Right lobe of liver (tissue), 6 donors: Measurements from ENCODE around the gene MED12L. TPM values are rescaled to one million over a fixed set of nuclear protein-coding genes. Genes with fewer than 3 reads are reported as not detected.

Experiments
- ATAC-seq, 4 donors: fragments of 200-7000 bp; cut with Tn5 transposase; one replicate each; pipeline ENCODE4 v1.9.1; 2020; ENCODE audit warnings: mild to moderate bottlenecking in 4 of 4, moderate library complexity in 4 of 4
- DNase-seq, 3 donors: peaks; one replicate each; pipeline ENCODE4 v3.0.0-alpha.2; 2020
- H3K27ac ChIP-seq, 3 donors: fragments of 200-600 bp; one replicate each; pipeline ENCODE4 v1.8.0; 2022
- H3K27me3 ChIP-seq, 2 donors: fragments of 200-600 bp; one replicate each; pipeline ENCODE4 v1.8.0; 2022
- H3K36me3 ChIP-seq, 4 donors: fragments of 200-600 bp; sonication (generic) in 1 of 4; one replicate each; pipeline versions ENCODE4 v1.5.1 to v1.8.0; 2017 to 2022; ENCODE audit warnings: control low read depth in 1 of 4
- H3K4me1 ChIP-seq, 4 donors: fragments of 200-600 bp; sonication (generic) in 1 of 4; one replicate each; pipeline versions ENCODE4 v1.5.1 to v1.8.0; 2017 to 2022; ENCODE audit warnings: control low read depth in 1 of 4
- H3K4me3 ChIP-seq, 3 donors: fragments of 200-600 bp; one replicate each; pipeline ENCODE4 v1.8.0; 2022
- H3K9me3 ChIP-seq, 4 donors: fragments of 200-600 bp; sonication (generic) in 1 of 4; one replicate each; pipeline versions ENCODE4 v1.5.1 to v1.8.0; 2017 to 2022; ENCODE audit warnings: control low read depth in 1 of 4
- CTCF ChIP-seq, 4 donors: fragments of 200-600 bp in 3 of 4; fragments of 450-650 bp in 1 of 4; IDR thresholded peaks; one replicate each; pipeline versions ENCODE4 v1.5.1 to v1.8.0; 2016 to 2022; ENCODE audit warnings: antibody characterized with exemption in 4 of 4, mild to moderate bottlenecking in 2 of 4
- POLR2A ChIP-seq: fragments of 450-650 bp; IDR thresholded peaks from one replicate; pipeline ENCODE4 v1.6.1; 2017; ENCODE audit warnings: antibody characterized with exemption, mild to moderate bottlenecking
- WGBS: methylation state at CpG from one replicate; pipeline ENCODE4 v1.1.6; 2018; ENCODE audit warnings: low coverage, low lambda C conversion rate; ENCODE audit not compliant: insufficient coverage; ENCODE audit errors: missing lambda C conversion rate; 5-methylcytosine and 5-hydroxymethylcytosine counted together
- intact Hi-C, 2 donors: fragments of 100-400 bp; cut with DNase I; formaldehyde crosslinking; loops; one replicate each; pipeline versions ENCODE4 v1.11.2 to v1.14.1; 2022
- total RNA-seq, 6 experiments: library from RNA; depleted of rRNA in 2 of 6; stranded (reverse); fragments of >200 nt in 2 of 6; fragmentation: NEBNext Ultra II Directional in 3 of 6; extraction: Animal tissue kit (Norgen Biotek cat#: 25700) in 3 of 6; gene quantifications; one replicate each; pipeline versions ENCODE4 v1.1.0 to v1.2.4, GENCODE V29; 2016 to 2023
- donor health status: DM: no; HTN: yes; CAD: no.
- donor health status: DM: no; HTN: no; CAD: no.
- donor health status: DM: no; HTN: no; CAD: no.
- donor health status: DM: no; HTN: yes; CAD: no.
- donor health status: DM: no; HTN: yes; CAD: no.

MED12L gene
- total RNA-seq, 6 experiments from 2014 or later: 0.04 to 0.64 (median 0.40) TPM

DNA sequence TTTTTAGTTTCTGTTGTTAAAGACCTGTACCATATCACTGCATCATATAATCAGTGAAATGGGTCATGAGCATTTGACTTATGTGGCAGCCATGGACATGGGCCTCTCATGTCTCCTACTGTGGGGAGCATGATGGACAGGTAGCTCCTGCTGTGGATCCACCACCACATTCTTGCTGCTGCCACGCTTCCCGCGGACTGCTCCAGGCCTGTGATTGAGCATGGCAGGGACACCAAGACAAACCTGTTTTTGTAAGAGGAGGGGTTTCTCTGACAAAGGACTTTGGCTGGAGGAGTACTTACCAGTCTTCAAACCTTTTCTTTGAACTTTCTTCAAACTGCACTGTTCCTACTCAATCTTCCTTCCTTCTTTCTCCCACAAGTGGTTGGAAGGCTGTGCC, 210.8 kb downstream of the MED12L start:
- H3K4me3 ChIP-seq: no peak overlapping the region

GRCh38 chr3:151297429-151297828, 212.0 kb downstream of the MED12L start:
- no peak for TF ChIP-seq POLR2A
- TF ChIP-seq CTCF (IDR thresholded peaks at IDR 0.05): no peak
- H3K27ac ChIP-seq: no peak overlapping the region
- no peaks in the 10 kb centered on the region for H3K9me3 ChIP-seq
- H3K36me3 ChIP-seq: no peaks in the 10 kb centered on the region
- no peaks in the 10 kb centered on the region for H3K27me3 ChIP-seq
- H3K4me1 ChIP-seq: no peaks in the 10 kb centered on the region
- DNase-seq (no peak), ATAC-seq (no peak)
- intact Hi-C loops: no loop called here
- WGBS: 42% methylated on average over 2 of the region's 2 CpGs
- no peak overlapping the region for H3K4me3 ChIP-seq

More for the DNA sequence above, 210.8 kb downstream of the MED12L start:
- Histone ChIP-seq H3K27ac (no peak overlapping the region), H3K4me1 (no peaks in the 10 kb centered on the region), H3K9me3 (no peaks in the 10 kb centered on the region), H3K27me3 (no peaks in the 10 kb centered on the region), H3K36me3 (no peaks in the 10 kb centered on the region)
- 95% methylated on average over 3 of the region's 3 CpGs for WGBS
- ATAC-seq: no peak
- intact Hi-C loops: no loop called here
- DNase-seq: no peak
- TF ChIP-seq POLR2A (no peak), CTCF (IDR thresholded peaks at IDR 0.05) (no peak)

GRCh38 chr3:151299006-151299405, 213.5 kb downstream of the MED12L start:
- Histone ChIP-seq H3K27me3 (no peaks in the 10 kb centered on the region), H3K27ac (no peak overlapping the region), H3K4me1 (no peaks in the 10 kb centered on the region), H3K4me3 (no peak overlapping the region), H3K9me3 (no peaks in the 10 kb centered on the region), H3K36me3 (no peaks in the 10 kb centered on the region)
- intact Hi-C loops: no loop called here
- no peak for TF ChIP-seq POLR2A
- ATAC-seq (no peak), DNase-seq (no peak)
- 69% methylated on average over 2 of the region's 2 CpGs for WGBS

- H3K4me3 ChIP-seq: no peak overlapping the region
- no peaks in the 10 kb centered on the region for H3K36me3 ChIP-seq
- H3K27me3 ChIP-seq: no peaks in the 10 kb centered on the region
- peaks cover 0 to 3% (median 0%) of the 10 kb centered on the region in 4 donors for H3K9me3 ChIP-seq
- H3K27ac ChIP-seq: no peak overlapping the region
- DNase-seq (no peak), ATAC-seq (peak; percentile 19 to 57 (median 46))
- TF ChIP-seq CTCF (IDR thresholded peaks at IDR 0.05) (no peak), POLR2A (no peak)
- H3K4me1 ChIP-seq: no peaks in the 10 kb centered on the region
- intact Hi-C loops: no loop called here
- WGBS: 75% methylated on average over 1 of the region's 1 CpG
These were observed 215.1 kb downstream of the MED12L start for GRCh38 chr3:151300539-151300938.

- intact Hi-C loops: no loop called here
- no peak for TF ChIP-seq POLR2A
- TF ChIP-seq CTCF (IDR thresholded peaks at IDR 0.05): no peak
- 74% methylated on average over 3 of the region's 3 CpGs for WGBS
- Histone ChIP-seq H3K4me1 (no peaks in the 10 kb centered on the region), H3K27ac (no peak overlapping the region), H3K27me3 (no peaks in the 10 kb centered on the region), H3K9me3 (peaks cover 0 to 3% (median 0%) of the 10 kb centered on the region in 4 donors), H3K4me3 (no peak overlapping the region), H3K36me3 (no peaks in the 10 kb centered on the region)
- ATAC-seq (no peak), DNase-seq (no peak)
These were observed 216.3 kb downstream of the MED12L start for GRCh38 chr3:151301787-151302186.
